HG03575 (cell line): ENCODE results near the gene ARL15.

Experiments used
- ATAC-seq: cut with Tn5 transposase; IDR thresholded peaks from one replicate; pipeline ENCODE4 v1.9.1; 2021; ENCODE audit not compliant: unreplicated experiment, insufficient number of reproducible peaks, low FRiP score; ENCODE audit errors: extremely low read depth

Gene ARL15

GRCh38 chr5:54022223-54022622 is 288.1 kb downstream of the ARL15 start:
- no peak for ATAC-seq

- no peak for ATAC-seq
These were observed 288.8 kb downstream of the ARL15 start for GRCh38 chr5:54021431-54022164.

GRCh38 chr5:54018438-54018837 is 291.9 kb downstream of the ARL15 start:
- ATAC-seq: no peak

- no peak for ATAC-seq
These were observed 292.8 kb downstream of the ARL15 start for GRCh38 chr5:54017580-54017979.

- ATAC-seq: no peak
These were observed 296.7 kb downstream of the ARL15 start for GRCh38 chr5:54013556-54014194.

- ATAC-seq: no peak
These were observed 300.5 kb downstream of the ARL15 start for GRCh38 chr5:54009828-54010227.

- ATAC-seq: no peak
These were observed 301.0 kb downstream of the ARL15 start for GRCh38 chr5:54009357-54009756.

- ATAC-seq: no peak
These were observed 302.3 kb downstream of the ARL15 start for GRCh38 chr5:54007827-54008777.

- no peak for ATAC-seq
These were observed 305.7 kb downstream of the ARL15 start for GRCh38 chr5:54004697-54005096.

- no peak for ATAC-seq
These were observed 307.6 kb downstream of the ARL15 start for GRCh38 chr5:54002779-54003178.

- no peak for ATAC-seq
These were observed 308.2 kb downstream of the ARL15 start for GRCh38 chr5:54001976-54002775.

GRCh38 chr5:54000011-54000410 is 310.4 kb downstream of the ARL15 start:
- no peak for ATAC-seq

- ATAC-seq: no peak
These were observed 312.4 kb downstream of the ARL15 start for GRCh38 chr5:53997736-53998627.

- ATAC-seq: no peak
These were observed 314.4 kb downstream of the ARL15 start for GRCh38 chr5:53996008-53996407.

GRCh38 chr5:53994148-53994547 is 316.2 kb downstream of the ARL15 start:
- no peak for ATAC-seq

- no peak for ATAC-seq
These were observed 318.4 kb downstream of the ARL15 start for GRCh38 chr5:53991942-53992341.

- no peak for ATAC-seq
These were observed 323.3 kb downstream of the ARL15 start for GRCh38 chr5:53987101-53987500.

- no peak for ATAC-seq
These were observed 324.6 kb downstream of the ARL15 start for GRCh38 chr5:53985796-53986195.
